ENCODE results near the gene ZDHHC6.

The ZDHHC6 gene

DNA sequence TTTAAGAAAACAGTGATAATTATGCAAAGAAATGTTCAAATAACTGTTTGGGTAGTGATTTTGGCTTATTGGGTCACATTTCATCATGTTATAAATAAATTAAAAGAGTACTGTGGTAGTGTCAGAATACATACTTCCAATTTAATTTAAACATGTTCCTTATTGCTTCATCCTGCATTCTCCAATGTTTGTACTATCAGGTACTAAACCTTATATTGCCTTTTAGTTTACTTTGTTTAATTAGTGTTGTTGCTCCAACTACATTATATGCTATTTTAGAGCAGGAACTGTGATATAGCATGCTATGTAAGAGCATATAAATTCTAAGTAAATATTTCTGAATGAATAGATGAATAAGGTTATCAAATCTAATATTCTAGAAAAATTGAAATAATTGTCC, 41.2 kb upstream of the ZDHHC6 start:
- TF ChIP-seq SUZ12 (IDR thresholded peaks at IDR 0.05) (no peak), HDGF (IDR thresholded peaks at IDR 0.05; ENCODE audit: borderline replicate concordance) (no peak), BHLHE40 (IDR thresholded peaks at IDR 0.05; ENCODE audit: borderline replicate concordance) (no peak), FOXK2 (IDR thresholded peaks at IDR 0.05) (no peak), LEF1 (IDR thresholded peaks at IDR 0.05; ENCODE audit: borderline replicate concordance) (no peak), L3MBTL2 (conservative IDR thresholded peaks at IDR 0.05) (no peak), ELF4 (IDR thresholded peaks at IDR 0.05) (no peak), ARNT (IDR thresholded peaks at IDR 0.05) (no peak), CTBP1 (IDR thresholded peaks at IDR 0.05; ENCODE audit: borderline replicate concordance) (no peak), FOXA1 (IDR thresholded peaks at IDR 0.05) (no peak), FOXM1 (IDR thresholded peaks at IDR 0.05; ENCODE audit: borderline replicate concordance) (no peak), SP1 (IDR thresholded peaks at IDR 0.05) (no peak), ZNF384 (IDR thresholded peaks at IDR 0.05) (no peak), NFRKB (IDR thresholded peaks at IDR 0.05) (no peak), TARDBP (IDR thresholded peaks at IDR 0.05) (no peak)
- TF ChIP-seq, protein P1, sequence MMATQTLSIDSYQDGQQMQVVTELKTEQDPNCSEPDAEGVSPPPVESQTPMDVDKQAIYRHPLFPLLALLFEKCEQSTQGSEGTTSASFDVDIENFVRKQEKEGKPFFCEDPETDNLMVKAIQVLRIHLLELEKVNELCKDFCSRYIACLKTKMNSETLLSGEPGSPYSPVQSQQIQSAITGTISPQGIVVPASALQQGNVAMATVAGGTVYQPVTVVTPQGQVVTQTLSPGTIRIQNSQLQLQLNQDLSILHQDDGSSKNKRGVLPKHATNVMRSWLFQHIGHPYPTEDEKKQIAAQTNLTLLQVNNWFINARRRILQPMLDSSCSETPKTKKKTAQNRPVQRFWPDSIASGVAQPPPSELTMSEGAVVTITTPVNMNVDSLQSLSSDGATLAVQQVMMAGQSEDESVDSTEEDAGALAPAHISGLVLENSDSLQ (IDR thresholded peaks at IDR 0.05) = no peak
- no peak for DNase-seq (ENCODE audit: extremely low spot score)
- ChIA-PET POLR2A (no interaction called here), CTCF (no interaction called here)

DNA sequence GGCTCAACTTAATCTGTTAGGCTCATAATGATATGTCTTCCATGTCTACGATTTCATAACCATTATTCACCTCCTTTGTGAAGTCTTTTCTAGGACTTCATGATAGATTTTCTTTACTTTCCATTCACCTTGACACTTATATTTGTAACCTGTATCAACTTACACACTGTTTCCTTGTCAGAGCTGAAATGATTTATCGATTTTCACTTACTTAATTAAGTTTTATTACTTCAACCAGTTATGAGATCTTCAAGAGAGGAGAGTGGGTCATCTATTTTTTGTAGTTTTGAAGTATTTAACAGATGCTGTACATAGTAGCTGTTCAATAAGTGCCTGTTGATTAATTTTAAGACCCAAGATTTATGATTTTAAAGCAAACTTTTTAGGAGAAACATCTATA, 37.7 kb upstream of the ZDHHC6 start:
- POLR2A ChIA-PET = no interaction called here
- CTCF ChIA-PET = no interaction called here
- TF ChIP-seq SP1 (IDR thresholded peaks at IDR 0.05) = no peak
- TF ChIP-seq, protein P1 (IDR thresholded peaks at IDR 0.05) = peak; percentile 90
- no peak for TF ChIP-seq LEF1 (IDR thresholded peaks at IDR 0.05; ENCODE audit: borderline replicate concordance)
- no peak for DNase-seq (ENCODE audit: extremely low spot score)

DNA sequence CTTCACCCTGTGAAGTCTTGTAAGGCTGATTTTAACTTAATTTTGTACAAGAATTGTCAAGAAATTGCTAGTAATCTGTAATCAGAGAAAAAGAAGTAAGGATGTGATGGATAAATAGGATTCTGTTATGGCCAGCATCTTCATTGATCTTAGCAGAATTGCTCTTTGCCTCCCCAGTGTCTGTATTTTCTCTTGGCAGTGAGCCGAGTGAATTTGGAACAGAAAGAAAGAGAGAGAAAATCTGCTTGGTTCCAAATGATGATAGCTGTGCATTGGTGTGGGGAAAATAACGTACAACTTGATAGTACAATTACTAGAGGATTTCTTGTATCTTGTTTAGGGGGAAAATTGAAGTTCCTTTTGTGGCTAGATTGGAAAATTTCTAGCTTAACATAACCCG, 34.9 kb upstream of the ZDHHC6 start:
- no peak for DNase-seq (ENCODE audit: extremely low spot score)
- POLR2A ChIA-PET = no interaction called here
- CTCF ChIA-PET = interaction anchor here (0.6 kb wide), 1 partner anchor 1572 kb away, joined by 3 read pairs; no protein-coding TSS in a partner anchor

DNA sequence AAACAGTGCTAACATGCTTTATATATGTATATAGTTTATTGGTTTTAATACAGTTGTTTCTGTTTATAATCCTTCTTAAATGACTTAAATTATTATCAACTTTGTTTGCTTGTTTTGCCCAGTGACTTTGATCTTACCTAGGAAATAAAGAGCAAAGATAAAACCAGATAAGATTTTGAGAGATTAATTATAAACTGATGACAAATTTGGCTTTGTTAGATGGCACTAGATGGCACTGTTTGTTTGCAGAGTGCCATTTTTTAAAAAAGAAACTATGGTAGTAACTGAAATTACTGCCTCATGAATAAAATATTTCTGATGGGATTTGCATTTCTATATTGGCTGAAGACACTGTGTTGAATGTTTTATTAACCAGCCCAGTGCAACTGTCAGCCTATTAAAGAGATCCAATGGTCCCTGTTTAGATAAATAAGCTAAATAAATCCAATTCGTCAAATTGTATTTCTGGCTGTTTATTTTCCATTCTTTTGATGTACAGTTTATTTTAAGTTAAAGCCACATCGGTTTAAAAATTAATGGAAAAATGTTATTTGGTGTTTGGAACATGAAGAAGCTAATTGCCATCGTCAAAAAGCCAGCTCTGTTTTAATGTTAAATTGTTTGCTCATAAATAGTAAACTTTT, 29.0 kb upstream of the ZDHHC6 start:
- POLR2A ChIA-PET = no interaction called here

More for the DNA sequence above, 34.9 kb upstream of the ZDHHC6 start:
- no peak for TF ChIP-seq HDGF (IDR thresholded peaks at IDR 0.05; ENCODE audit: borderline replicate concordance)
- TF ChIP-seq ZNF384 (IDR thresholded peaks at IDR 0.05) = no peak
- no peak for TF ChIP-seq BHLHE40 (IDR thresholded peaks at IDR 0.05; ENCODE audit: borderline replicate concordance)

DNA sequence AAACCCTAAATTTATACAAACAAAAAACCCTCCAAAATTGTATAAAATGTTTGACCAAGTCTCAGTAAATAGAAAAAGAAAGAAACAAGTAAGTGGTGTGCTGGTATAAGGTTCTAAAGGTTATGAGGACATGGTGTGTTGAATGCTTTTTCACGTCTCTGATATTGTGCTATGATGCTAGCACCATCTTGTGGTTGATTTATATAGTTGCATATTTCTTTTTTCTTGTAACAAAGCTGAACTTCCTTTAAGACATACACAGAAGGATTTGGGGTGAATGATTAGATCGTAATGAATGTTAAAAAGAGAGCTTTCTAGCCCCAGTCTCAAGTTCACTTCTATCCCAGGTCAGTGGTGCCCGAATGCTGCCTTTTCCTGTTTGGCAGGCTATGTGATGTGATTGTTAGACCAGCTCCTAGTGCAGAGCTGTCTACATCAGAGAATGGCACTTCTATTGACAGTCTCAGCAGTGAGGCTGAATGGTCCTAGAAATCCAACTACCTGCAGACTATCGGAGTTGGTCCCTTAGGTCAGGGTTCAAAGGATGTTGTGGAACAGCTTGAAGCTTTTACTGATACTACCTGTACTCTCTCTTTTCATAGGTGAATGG, 25.3 kb upstream of the ZDHHC6 start:
- TF ChIP-seq CTBP1 (IDR thresholded peaks at IDR 0.05; ENCODE audit: borderline replicate concordance) (no peak), ZNF384 (IDR thresholded peaks at IDR 0.05) (no peak), NFRKB (IDR thresholded peaks at IDR 0.05) (no peak), HDGF (IDR thresholded peaks at IDR 0.05; ENCODE audit: borderline replicate concordance) (no peak), L3MBTL2 (conservative IDR thresholded peaks at IDR 0.05) (no peak)
- TF ChIP-seq, protein P1 (IDR thresholded peaks at IDR 0.05) = no peak
- ChIA-PET CTCF (interaction anchor here (0.6 to 1.4 kb wide), 11 partner anchors 9 to 1048 kb away, joined by 3 to 10 read pairs (median 3); no protein-coding TSS in a partner anchor), POLR2A (no interaction called here)
- DNase-seq (ENCODE audit: extremely low spot score) = peak; percentile 65

More for the DNA sequence above, 29.0 kb upstream of the ZDHHC6 start:
- CTCF ChIA-PET = interaction anchor here (0.9 kb wide), 1 partner anchor 1045 kb away, joined by 3 read pairs; no protein-coding TSS in a partner anchor
- TF ChIP-seq L3MBTL2 (conservative IDR thresholded peaks at IDR 0.05) = no peak
- TF ChIP-seq ARNT (IDR thresholded peaks at IDR 0.05) = no peak
- no peak for TF ChIP-seq LEF1 (IDR thresholded peaks at IDR 0.05; ENCODE audit: borderline replicate concordance)
- TF ChIP-seq SP1 (IDR thresholded peaks at IDR 0.05) = no peak
- no peak for TF ChIP-seq ELF4 (IDR thresholded peaks at IDR 0.05)
- TF ChIP-seq TARDBP (IDR thresholded peaks at IDR 0.05) = no peak
- no peak for TF ChIP-seq HDGF (IDR thresholded peaks at IDR 0.05; ENCODE audit: borderline replicate concordance)
- no peak for TF ChIP-seq SUZ12 (IDR thresholded peaks at IDR 0.05)
- TF ChIP-seq, protein P1 (IDR thresholded peaks at IDR 0.05) = no peak
- TF ChIP-seq FOXM1 (IDR thresholded peaks at IDR 0.05; ENCODE audit: borderline replicate concordance) = no peak
- DNase-seq (ENCODE audit: extremely low spot score) = no peak

DNA sequence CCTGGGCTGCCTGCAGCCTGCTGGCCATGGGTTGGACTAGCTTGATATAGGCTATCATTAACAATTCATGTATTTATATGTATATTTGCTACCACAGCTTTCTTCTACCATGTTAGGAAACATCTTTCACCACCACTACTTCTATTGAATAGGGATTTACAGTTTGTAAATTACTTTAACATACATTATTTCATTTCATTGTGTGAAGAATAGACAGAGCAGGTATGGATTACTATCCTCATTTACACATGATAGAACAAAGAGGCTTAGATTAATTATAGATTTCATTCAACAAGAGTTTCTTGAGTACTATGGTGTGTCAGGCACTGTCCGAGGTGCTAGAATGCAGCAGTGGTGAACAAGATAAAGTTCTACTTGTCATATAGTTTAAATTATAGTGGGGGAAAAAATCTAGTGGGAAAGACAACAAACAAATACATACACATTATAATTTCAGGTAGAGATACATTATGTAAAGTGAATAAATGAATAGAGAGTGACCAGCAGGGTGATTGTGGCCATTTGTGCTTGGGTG, 20.9 kb upstream of the ZDHHC6 start:
- POLR2A ChIA-PET = no interaction called here

More for the DNA sequence above, 20.9 kb upstream of the ZDHHC6 start:
- TF ChIP-seq, protein P1 (IDR thresholded peaks at IDR 0.05) = no peak
- TF ChIP-seq SUZ12 (IDR thresholded peaks at IDR 0.05) (no peak), ZNF384 (IDR thresholded peaks at IDR 0.05) (no peak), FOXK2 (IDR thresholded peaks at IDR 0.05) (no peak), BHLHE40 (IDR thresholded peaks at IDR 0.05; ENCODE audit: borderline replicate concordance) (no peak), TARDBP (IDR thresholded peaks at IDR 0.05) (no peak)
- no peak for DNase-seq (ENCODE audit: extremely low spot score)
- CTCF ChIA-PET = no interaction called here

All from HEK293T (cell line).